ENCODE measurements around the gene DLG5. TPM values are rescaled to one million over a fixed set of nuclear protein-coding genes. Genes with fewer than 3 reads are reported as not detected.

The DLG5 gene
- total RNA-seq, 2 donors from 2014 or later: 72.3 to 134 TPM

- no peak for TF ChIP-seq POLR2A (IDR thresholded peaks at IDR 0.05)
- TF ChIP-seq CTCF (IDR thresholded peaks at IDR 0.05): no peak
- no peak for TF ChIP-seq POLR2AphosphoS5 (IDR thresholded peaks at IDR 0.05)
- Histone ChIP-seq H3K4me1 (replicated peaks) (peaks cover 13% of the 10 kb centered on the region), H3K36me3 (no peaks in the 10 kb centered on the region), H3K9me3 (no peaks in the 10 kb centered on the region), H3K27me3 (replicated peaks; ENCODE audit: insufficient read depth) (no peaks in the 10 kb centered on the region), H3K4me3 (no peak overlapping the region), H3K27ac (no peak overlapping the region)
- 28% methylated on average over 1 of the region's 1 CpG for WGBS
- intact Hi-C loops (cut with DNase I): no loop called here
- DNase-seq (ENCODE audit: low spot score): no peak
These were observed 20.8 kb downstream of the DLG5 start for GRCh38 chr10:77905781-77906180.

- Histone ChIP-seq H3K9me3 (no peaks in the 10 kb centered on the region), H3K36me3 (no peaks in the 10 kb centered on the region), H3K4me3 (no peak overlapping the region), H3K27ac (no peak overlapping the region), H3K4me1 (replicated peaks) (peaks cover 13% of the 10 kb centered on the region), H3K27me3 (replicated peaks; ENCODE audit: insufficient read depth) (no peaks in the 10 kb centered on the region)
- TF ChIP-seq POLR2A (IDR thresholded peaks at IDR 0.05) (no peak), CTCF (IDR thresholded peaks at IDR 0.05) (no peak), POLR2AphosphoS5 (IDR thresholded peaks at IDR 0.05) (no peak)
- no peak for DNase-seq (ENCODE audit: low spot score)
- intact Hi-C loops (cut with DNase I): no loop called here
- 79% methylated on average over 9 of the region's 9 CpGs for WGBS
These were observed 21.3 kb downstream of the DLG5 start for GRCh38 chr10:77905086-77905748.

- TF ChIP-seq POLR2A (IDR thresholded peaks at IDR 0.05) (no peak), POLR2AphosphoS5 (IDR thresholded peaks at IDR 0.05) (no peak), CTCF (IDR thresholded peaks at IDR 0.05) (no peak)
- no peak for DNase-seq (ENCODE audit: low spot score)
- Histone ChIP-seq H3K4me1 (replicated peaks) (peaks cover 12% of the 10 kb centered on the region), H3K36me3 (no peaks in the 10 kb centered on the region), H3K27me3 (replicated peaks; ENCODE audit: insufficient read depth) (no peaks in the 10 kb centered on the region), H3K4me3 (no peak overlapping the region), H3K27ac (no peak overlapping the region), H3K9me3 (no peaks in the 10 kb centered on the region)
- 89% methylated on average over 8 of the region's 8 CpGs for WGBS
- intact Hi-C loops (cut with DNase I): no loop called here
These were observed 22.3 kb downstream of the DLG5 start for GRCh38 chr10:77904100-77904840.

- H3K27ac ChIP-seq: peak overlapping the region; percentile 64 to 65
- intact Hi-C loops (cut with DNase I): no loop called here
- H3K27me3 ChIP-seq (replicated peaks; ENCODE audit: insufficient read depth): no peaks in the 10 kb centered on the region
- no peaks in the 10 kb centered on the region for H3K36me3 ChIP-seq
- no peak for DNase-seq (ENCODE audit: low spot score)
- TF ChIP-seq POLR2AphosphoS5 (IDR thresholded peaks at IDR 0.05): no peak
- TF ChIP-seq CTCF (IDR thresholded peaks at IDR 0.05): no peak
- no peak for TF ChIP-seq POLR2A (IDR thresholded peaks at IDR 0.05)
- H3K4me1 ChIP-seq (replicated peaks): peaks cover 21% of the 10 kb centered on the region
- no peaks in the 10 kb centered on the region for H3K9me3 ChIP-seq
- WGBS: 71% methylated on average over 5 of the region's 5 CpGs
- H3K4me3 ChIP-seq: no peak overlapping the region
These were observed 24.4 kb downstream of the DLG5 start for GRCh38 chr10:77902159-77902558.

GRCh38 chr10:77901743-77902142 lies 24.8 kb downstream of the DLG5 start:
- DNase-seq (ENCODE audit: low spot score): no peak
- H3K36me3 ChIP-seq: no peaks in the 10 kb centered on the region
- no peaks in the 10 kb centered on the region for H3K27me3 ChIP-seq (replicated peaks; ENCODE audit: insufficient read depth)
- TF ChIP-seq POLR2A (IDR thresholded peaks at IDR 0.05) (peak; percentile 24), CTCF (IDR thresholded peaks at IDR 0.05) (no peak), POLR2AphosphoS5 (IDR thresholded peaks at IDR 0.05) (peak; percentile 38)
- no peaks in the 10 kb centered on the region for H3K9me3 ChIP-seq
- intact Hi-C loops (cut with DNase I): no loop called here
- peak overlapping the region; percentile 64 to 65 for H3K27ac ChIP-seq
- no peak overlapping the region for H3K4me3 ChIP-seq
- peaks cover 21% of the 10 kb centered on the region for H3K4me1 ChIP-seq (replicated peaks)
- 23% methylated on average over 6 of the region's 6 CpGs for WGBS

Measured in prostate gland (tissue), 2 donors.